K562 (cell line): ENCODE data around the gene TMEM120B. TPM values are rescaled to one million over a fixed set of nuclear protein-coding genes. Genes with fewer than 3 reads are reported as not detected.

Experiments used
- ATAC-seq: fragments of 200-7000 bp; cut with Tn5 transposase; 3 replicates; pipeline ENCODE4 v1.9.1; 2020; ENCODE audit warnings: moderate library complexity
- BruUV-seq: library from RNA; stranded (reverse); fragments of 400-500 nt; replicated peaks from 2 replicates; lab custom pipeline; 2021; lab: Mats Ljungman, UMichigan
- CTCF ChIA-PET: fragments of 300-600 bp; formaldehyde crosslinking; extraction: SDS; loops from one replicate; lab custom pipeline; 2021; ENCODE audit warnings: low intra/inter-chr PET ratio; lab: Yijun Ruan, JAX
- POLR2A ChIA-PET: fragments of 300-600, 350-650 bp; sonication (Branson Sonifier 250); formaldehyde crosslinking; extraction: SDS; loops from one replicate; lab custom pipeline; 2021; ENCODE audit warnings: antibody characterized with exemption, inconsistent platforms; lab: Yijun Ruan, JAX
- DNase-seq, 4 experiments: peaks; one replicate each; pipeline versions ENCODE4 v3.0.0 to v3.0.0-alpha.2; 2011 to 2018; ENCODE audit warnings: low spot score in 3 of 4, mixed read lengths in 3 of 4; ENCODE audit errors: extremely low read depth in 1 of 4
- FAIRE-seq: peaks from 2 replicates; lab custom pipeline; 2011; peaks lifted over from hg19 to GRCh38; lab: Jason Lieb, UNC
- H2AFZ ChIP-seq: 2 replicates; pipeline ENCODE4 v1.6.0; 2011; ENCODE audit warnings: low read depth, low read length, control low read depth, inconsistent platforms
- H3K27ac ChIP-seq: fragments of 200-600 bp; 3 replicates; pipeline ENCODE4 v1.8.0; 2011; ENCODE audit warnings: low read depth, mild to moderate bottlenecking, control low read depth, inconsistent platforms, low read length, moderate library complexity, mixed read lengths; ENCODE audit errors: extremely low read depth
- H3K27me3 ChIP-seq, 2 experiments: fragments of 300-600 bp in 1 of 2; 2 replicates in 1 of 2; 3 replicates in 1 of 2; pipeline versions ENCODE4 v1.6.0 to v1.8.0; 2011; ENCODE audit warnings: inconsistent platforms in 2 of 2, low read length in 2 of 2, mild to moderate bottlenecking in 1 of 2, mixed read lengths in 1 of 2, moderate library complexity in 1 of 2; ENCODE audit not compliant: control insufficient read depth in 2 of 2, insufficient read depth in 2 of 2
- H3K36me3 ChIP-seq: fragments of 300-600 bp; 3 replicates; pipeline ENCODE4 v1.8.0; 2011; ENCODE audit warnings: mild to moderate bottlenecking, low read length, inconsistent platforms; ENCODE audit not compliant: control insufficient read depth, insufficient read depth
- H3K4me1 ChIP-seq, 2 experiments: fragments of 200-600 bp in 1 of 2; replicated peaks in 1 of 2; 2 replicates in 1 of 2; 3 replicates in 1 of 2; pipeline versions ENCODE4 v1.5.1 to v1.8.0; 2011; ENCODE audit warnings: inconsistent platforms in 2 of 2, low read length in 2 of 2, mild to moderate bottlenecking in 1 of 2, mixed read lengths in 1 of 2, moderate library complexity in 1 of 2; ENCODE audit not compliant: control insufficient read depth in 2 of 2, insufficient read depth in 2 of 2
- H3K4me2 ChIP-seq: 2 replicates; pipeline ENCODE4 v1.6.1; 2011; ENCODE audit warnings: low read length, control low read depth, inconsistent platforms, mixed read lengths; ENCODE audit not compliant: insufficient read depth
- H3K4me3 ChIP-seq: fragments of 200-600 bp; sonication (generic), shearing (Covaris generic); 2 replicates; pipeline ENCODE4 v1.5.1; 2016; ENCODE audit warnings: control low read depth, inconsistent platforms
- H3K79me2 ChIP-seq: fragments of 200-600 bp; 3 replicates; pipeline ENCODE4 v1.8.0; 2011; ENCODE audit warnings: low read length, inconsistent platforms; ENCODE audit not compliant: control insufficient read depth, insufficient read depth
- H3K9ac ChIP-seq, 2 experiments: 2 replicates each; pipeline versions ENCODE4 v1.6.0 to v1.6.1; 2011; ENCODE audit warnings: low read depth in 2 of 2, low read length in 2 of 2, control low read depth in 1 of 2, inconsistent platforms in 1 of 2, mild to moderate bottlenecking in 1 of 2, mixed read lengths in 1 of 2; ENCODE audit not compliant: insufficient read depth in 1 of 2
- H3K9me1 ChIP-seq: one replicate; pipeline ENCODE4 v1.6.0; 2011; ENCODE audit warnings: inconsistent platforms, mild to moderate bottlenecking, low read length, moderate library complexity; ENCODE audit not compliant: control insufficient read depth, insufficient read depth
- H3K9me3 ChIP-seq: replicated peaks from 2 replicates; pipeline ENCODE4 v1.5.1; 2011; ENCODE audit warnings: low read depth, low read length, inconsistent platforms; ENCODE audit not compliant: control insufficient read depth, insufficient read depth
- H4K20me1 ChIP-seq: replicated peaks from 2 replicates; pipeline ENCODE4 v1.6.1; 2011; ENCODE audit warnings: low read length, inconsistent platforms, mixed read lengths; ENCODE audit not compliant: control insufficient read depth, insufficient read depth
- CLOCK ChIP-seq: fragments of 250-450 bp; sonication (Bioruptor Pico); IDR thresholded peaks from 2 replicates; pipeline ENCODE4 v1.4.0; 2020; ENCODE audit warnings: mild to moderate bottlenecking, moderate library complexity, borderline replicate concordance
- LCOR ChIP-seq: sonication (generic); formaldehyde crosslinking; IDR thresholded peaks from 2 replicates; pipeline ENCODE4 v1.8.0; 2022; ENCODE audit warnings: mild to moderate bottlenecking, missing genetic modification reagents
- RBM25 ChIP-seq: fragments of 200-400 bp; formaldehyde crosslinking; IDR thresholded peaks from 2 replicates; pipeline ENCODE4 v1.6.1; 2018; ENCODE audit warnings: low read length, low read depth, moderate library complexity; ENCODE audit not compliant: severe bottlenecking
- ZFP36 ChIP-seq: fragments of 150-350 bp; IDR thresholded peaks from 2 replicates; pipeline ENCODE4 v1.6.1; 2018; ENCODE audit warnings: low read length, low read depth; ENCODE audit not compliant: partially characterized antibody
- ZNF174 ChIP-seq: fragments of 250-450 bp; sonication (Bioruptor Pico); IDR thresholded peaks from 2 replicates; pipeline ENCODE4 v1.4.0; 2020; ENCODE audit warnings: mild to moderate bottlenecking
- WGBS: fragments of 100-300 bp; shearing (Covaris generic); methylation state at CpG from one replicate; pipeline ENCODE4 v1.1.6; 2016; ENCODE audit warnings: low coverage, mixed read lengths; ENCODE audit not compliant: insufficient coverage; ENCODE audit errors: missing lambda C conversion rate; 5-methylcytosine and 5-hydroxymethylcytosine counted together
- in situ Hi-C: fragments of 300-500 bp; cut with MboI; formaldehyde crosslinking; loops from 4 replicates; pipeline ENCODE4 v1.15.0; 2018; ENCODE audit warnings: inconsistent platforms, mixed read lengths
- intact Hi-C: fragments of 100-400 bp; cut with micrococcal nuclease; formaldehyde crosslinking; loops from 2 replicates; pipeline ENCODE4 v1.14.2; 2022
- polyA plus RNA-seq, 8 experiments: library from polyadenylated mRNA; depleted of rRNA in 4 of 8; stranded (reverse) in 5 of 8; unstranded in 3 of 8; fragments of >200 nt; fragmentation: Nextera tagmentation in 2 of 8; fragmentation: Illumina TruSeq in 1 of 8; extraction: Ambion mirVana in 2 of 8; extraction: Trizol in 1 of 8; gene quantifications; 2 replicates each; pipeline versions ENCODE4 v1.2.1 to v1.2.3, GENCODE V29; 2011 to 2014; ENCODE audit warnings: inconsistent platforms in 1 of 8, missing spikeins in 1 of 8
- total RNA-seq, 7 experiments: library from RNA; depleted of rRNA in 6 of 7; stranded (reverse); fragments of >200 nt in 6 of 7; fragmentation: Illumina TruSeq in 2 of 7; extraction: Trizol in 2 of 7; gene quantifications; 2 replicates each; pipeline versions ENCODE4 v1.2.1 to v1.2.3, GENCODE V29; 2011 to 2021; ENCODE audit warnings: low replicate concordance in 1 of 7
- TF ChIP-seq, protein P1 (sequence below): sonication (generic); formaldehyde crosslinking; IDR thresholded peaks from 2 replicates; pipeline ENCODE4 v1.8.0; 2022; ENCODE audit warnings: missing genetic modification reagents, mild to moderate bottlenecking, moderate library complexity, borderline replicate concordance
- TF ChIP-seq, protein P2 (sequence below): sonication (generic); formaldehyde crosslinking; IDR thresholded peaks from 2 replicates; pipeline ENCODE4 v1.8.0; 2022; ENCODE audit warnings: missing genetic modification reagents, mild to moderate bottlenecking, borderline replicate concordance

The TMEM120B gene
- total and polyA plus RNA-seq, 9 of the 15 experiments (the other 6 are each of a cell fraction or from before 2014, with no cell fraction given): 1.7 to 18.6 (median 7.4) TPM

GRCh38 chr12:121780429-121780828 is 67.9 kb downstream of the TMEM120B start:
- no peak for TF ChIP-seq CLOCK
- TF ChIP-seq, protein P1, sequence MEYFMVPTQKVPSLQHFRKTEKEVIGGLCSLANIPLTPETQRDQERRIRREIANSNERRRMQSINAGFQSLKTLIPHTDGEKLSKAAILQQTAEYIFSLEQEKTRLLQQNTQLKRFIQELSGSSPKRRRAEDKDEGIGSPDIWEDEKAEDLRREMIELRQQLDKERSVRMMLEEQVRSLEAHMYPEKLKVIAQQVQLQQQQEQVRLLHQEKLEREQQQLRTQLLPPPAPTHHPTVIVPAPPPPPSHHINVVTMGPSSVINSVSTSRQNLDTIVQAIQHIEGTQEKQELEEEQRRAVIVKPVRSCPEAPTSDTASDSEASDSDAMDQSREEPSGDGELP (CRISPR knock-in tag): no peak
- TF ChIP-seq, protein P2, sequence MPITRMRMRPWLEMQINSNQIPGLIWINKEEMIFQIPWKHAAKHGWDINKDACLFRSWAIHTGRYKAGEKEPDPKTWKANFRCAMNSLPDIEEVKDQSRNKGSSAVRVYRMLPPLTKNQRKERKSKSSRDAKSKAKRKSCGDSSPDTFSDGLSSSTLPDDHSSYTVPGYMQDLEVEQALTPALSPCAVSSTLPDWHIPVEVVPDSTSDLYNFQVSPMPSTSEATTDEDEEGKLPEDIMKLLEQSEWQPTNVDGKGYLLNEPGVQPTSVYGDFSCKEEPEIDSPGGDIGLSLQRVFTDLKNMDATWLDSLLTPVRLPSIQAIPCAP (CRISPR knock-in tag): no peak
- peak; percentile 74 for TF ChIP-seq RBM25
- no peak for TF ChIP-seq LCOR (CRISPR knock-in tag)
- no peak for TF ChIP-seq ZNF174 (CRISPR knock-in tag)
- TF ChIP-seq ZFP36: peak; percentile 72
- BruUV-seq: no TSS peak
- Histone ChIP-seq H2AFZ (no peak overlapping the region), H3K4me2 (no peak overlapping the region), H3K9ac (0 out of 4 replicates have a peak overlapping the region, but pooled peaks of 1 of the 2 experiments have one; percentile 17), H4K20me1 (peaks cover 23% of the 10 kb centered on the region), H3K36me3 (peaks cover 16% of the 10 kb centered on the region; the same call in 2 of the 3 replicates), H3K4me1 (peaks cover 15 to 42% of the 10 kb centered on the region in 2 experiments), H3K27me3 (no peaks in the 10 kb centered on the region), H3K4me3 (no peak overlapping the region), H3K27ac (no peak overlapping the region), H3K9me3 (no peaks in the 10 kb centered on the region), H3K79me2 (no peaks in the 10 kb centered on the region), H3K9me1 (peaks cover 3% of the 10 kb centered on the region)
- ChIA-PET POLR2A (interaction anchor here (0.5 to 1.2 kb wide), 3 partner anchors 13 to 119 kb away, joined by 3 to 5 read pairs (median 3); partner anchors contain the start of gene RHOF), CTCF (no interaction called here)
- ATAC-seq (no peak), DNase-seq (no peak), FAIRE-seq (no peak)
- intact Hi-C loops: no loop called here
- in situ Hi-C loops: no loop called here
- WGBS: 86% methylated on average over 11 of the region's 11 CpGs
